RWPE1 (cell line): ENCODE results near the gene ENPEP.
"Not testable (repeated sequence)": the region's sequence is repeated elsewhere in the genome, so short reads cannot be mapped to it uniquely, and the experiment has no call there.

ENCODE experiments used
- CTCF ChIA-PET: fragments of 350-600 bp; sonication (Branson Sonifier 250); formaldehyde crosslinking; extraction: SDS; loops from one replicate; lab custom pipeline; 2021; lab: Yijun Ruan, JAX
- POLR2A ChIA-PET: fragments of 400-600 bp; formaldehyde crosslinking; extraction: SDS; loops from one replicate; lab custom pipeline; 2020; ENCODE audit warnings: antibody characterized with exemption; ENCODE audit not compliant: low non-redundant PET; lab: Yijun Ruan, JAX
- DNase-seq: peaks from one replicate; pipeline ENCODE4 v3.0.0; 2012; ENCODE audit warnings: low spot score
- H3K27ac ChIP-seq: fragments of 450-650 bp; 2 replicates; pipeline ENCODE4 v1.5.1; 2017
- TF ChIP-seq, protein P1 (sequence below): fragments of 450-650 bp; conservative IDR thresholded peaks from 2 replicates; pipeline ENCODE4 v1.5.1; 2017; ENCODE audit warnings: low read depth, mild to moderate bottlenecking

Gene ENPEP

DNA sequence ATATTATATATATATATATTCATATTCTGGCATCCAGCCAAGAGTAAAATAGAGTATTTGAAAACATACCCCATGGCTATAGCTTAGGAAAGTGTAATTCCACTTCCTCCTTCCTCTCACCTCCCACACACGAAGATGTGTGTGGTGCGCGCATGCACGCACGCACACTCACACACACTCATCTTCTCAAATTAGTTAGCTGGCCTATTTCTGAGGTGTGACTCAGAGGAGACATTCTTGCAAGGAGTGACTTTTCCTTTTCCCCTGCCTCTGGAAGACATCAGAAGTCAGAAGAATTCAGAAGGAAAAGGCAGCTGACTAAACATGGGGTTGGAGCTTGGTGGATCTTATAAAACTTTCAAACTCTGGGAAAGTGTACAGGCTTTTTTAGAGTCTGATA, 8.8 kb downstream of the ENPEP start:
- ChIA-PET CTCF (interaction anchor here (0.6 kb wide), 1 partner anchor 209 kb away, joined by 5 read pairs; no protein-coding TSS in a partner anchor), POLR2A (no interaction called here)
- TF ChIP-seq, protein P1, sequence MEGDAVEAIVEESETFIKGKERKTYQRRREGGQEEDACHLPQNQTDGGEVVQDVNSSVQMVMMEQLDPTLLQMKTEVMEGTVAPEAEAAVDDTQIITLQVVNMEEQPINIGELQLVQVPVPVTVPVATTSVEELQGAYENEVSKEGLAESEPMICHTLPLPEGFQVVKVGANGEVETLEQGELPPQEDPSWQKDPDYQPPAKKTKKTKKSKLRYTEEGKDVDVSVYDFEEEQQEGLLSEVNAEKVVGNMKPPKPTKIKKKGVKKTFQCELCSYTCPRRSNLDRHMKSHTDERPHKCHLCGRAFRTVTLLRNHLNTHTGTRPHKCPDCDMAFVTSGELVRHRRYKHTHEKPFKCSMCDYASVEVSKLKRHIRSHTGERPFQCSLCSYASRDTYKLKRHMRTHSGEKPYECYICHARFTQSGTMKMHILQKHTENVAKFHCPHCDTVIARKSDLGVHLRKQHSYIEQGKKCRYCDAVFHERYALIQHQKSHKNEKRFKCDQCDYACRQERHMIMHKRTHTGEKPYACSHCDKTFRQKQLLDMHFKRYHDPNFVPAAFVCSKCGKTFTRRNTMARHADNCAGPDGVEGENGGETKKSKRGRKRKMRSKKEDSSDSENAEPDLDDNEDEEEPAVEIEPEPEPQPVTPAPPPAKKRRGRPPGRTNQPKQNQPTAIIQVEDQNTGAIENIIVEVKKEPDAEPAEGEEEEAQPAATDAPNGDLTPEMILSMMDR, result no peak
- no peak overlapping the region for H3K27ac ChIP-seq
- DNase-seq, result peak; percentile 7

- TF ChIP-seq, protein P1, result no peak
- POLR2A ChIA-PET, result no interaction called here
- no peak overlapping the region for H3K27ac ChIP-seq
- CTCF ChIA-PET, result interaction anchor here (0.6 kb wide), 1 partner anchor 210 kb away, joined by 5 read pairs; no protein-coding TSS in a partner anchor
- DNase-seq, result no peak
Observed at GRCh38 chr4:110485452-110485851, 9.5 kb downstream of the ENPEP start.

- H3K27ac ChIP-seq, result no peak overlapping the region
- CTCF ChIA-PET, result no interaction called here
- POLR2A ChIA-PET, result no interaction called here
- no peak for DNase-seq
- TF ChIP-seq, protein P1, result no peak
Observed at GRCh38 chr4:110486256-110486655, 10.3 kb downstream of the ENPEP start.

GRCh38 chr4:110486850-110487249, 10.9 kb downstream of the ENPEP start:
- CTCF ChIA-PET, DNase-seq, POLR2A ChIA-PET, H3K27ac ChIP-seq: not testable (repeated sequence)

- no peak for DNase-seq
- ChIA-PET POLR2A (no interaction called here), CTCF (interaction anchor here (0.6 to 1.6 kb wide), 3 partner anchors 13 to 482 kb away, joined by 3 to 5 read pairs (median 4); no protein-coding TSS in a partner anchor)
- no peak overlapping the region for H3K27ac ChIP-seq
- TF ChIP-seq, protein P1, result no peak
Observed at GRCh38 chr4:110487873-110488272, 11.9 kb downstream of the ENPEP start.

DNA sequence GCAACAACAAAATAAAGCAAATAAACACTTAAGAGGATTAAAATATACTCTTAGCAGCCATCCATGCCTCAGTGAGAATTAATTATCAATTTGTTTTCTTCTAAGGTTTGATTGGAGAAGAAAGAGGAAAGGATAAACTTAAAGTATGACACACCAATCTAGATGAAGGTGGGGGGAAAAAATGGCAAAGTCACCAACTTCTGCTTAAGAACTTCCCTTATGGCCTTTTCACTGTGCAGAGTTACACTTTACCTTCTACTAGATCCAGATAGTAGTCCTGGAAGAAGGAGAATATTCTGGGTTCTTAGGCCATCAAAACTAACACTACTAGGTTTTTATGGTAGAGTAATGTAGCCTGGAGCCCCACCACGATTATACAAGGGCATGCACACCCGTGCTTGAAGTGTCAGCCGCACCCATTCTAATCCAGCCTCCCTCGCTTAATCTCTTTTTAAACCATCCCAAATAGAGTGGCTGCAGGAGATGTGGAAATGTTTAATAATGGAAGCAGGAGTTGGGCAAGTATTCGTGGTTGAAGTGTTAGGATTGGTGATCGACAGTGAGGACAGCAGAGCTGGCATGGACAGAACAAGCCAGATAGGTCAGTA, 14.1 kb downstream of the ENPEP start:
- no peak for DNase-seq
- POLR2A ChIA-PET, result no interaction called here
- no peak overlapping the region for H3K27ac ChIP-seq
- TF ChIP-seq, protein P1, result no peak
- CTCF ChIA-PET, result no interaction called here

DNA sequence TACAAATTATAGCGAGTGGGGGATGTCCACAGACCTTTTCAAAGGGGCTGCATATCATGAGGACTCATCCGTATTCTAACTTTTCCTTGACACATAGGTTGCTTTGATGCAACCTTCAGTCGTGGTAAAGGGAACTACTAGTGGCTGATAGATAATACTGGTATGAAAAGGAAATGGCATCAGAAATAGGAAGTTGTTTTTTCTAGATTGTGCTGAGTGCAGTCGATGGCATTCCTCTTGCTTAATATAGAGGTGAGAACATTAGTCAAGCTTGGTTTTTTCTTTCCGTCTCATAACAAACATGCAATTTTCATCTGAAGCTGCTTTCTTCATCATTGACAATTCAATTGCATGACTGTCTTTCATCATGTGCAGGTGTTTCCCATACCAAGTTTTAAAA, 16.6 kb downstream of the ENPEP start:
- TF ChIP-seq, protein P1, result no peak
- POLR2A ChIA-PET, result no interaction called here
- H3K27ac ChIP-seq, result no peak overlapping the region
- no peak for DNase-seq
- CTCF ChIA-PET, result interaction anchor here (0.6 kb wide), 1 partner anchor 222 kb away, joined by 9 read pairs; no protein-coding TSS in a partner anchor
